IPS-18c (cell line): ENCODE data around the gene GFI1.
"Not testable (repeated sequence)": the region's sequence is repeated elsewhere in the genome, so short reads cannot be mapped to it uniquely, and the experiment has no call there.

ENCODE experiments used
- H3K4me3 ChIP-seq: 2 replicates; pipeline ENCODE4 v1.7.0; 2013; ENCODE audit warnings: low read depth, mild to moderate bottlenecking, low read length, moderate library complexity; ENCODE audit not compliant: insufficient read depth
- H3K9me3 ChIP-seq: one replicate; pipeline ENCODE4 v1.6.1; 2013; ENCODE audit warnings: mild to moderate bottlenecking, low read length, moderate library complexity; ENCODE audit not compliant: control insufficient read depth, insufficient read depth

The GFI1 gene

GRCh38 chr1:92445865-92446264, 40.9 kb downstream of the GFI1 start:
- H3K4me3 ChIP-seq, result no peak overlapping the region
- peaks cover 2% of the 10 kb centered on the region for H3K9me3 ChIP-seq

- Histone ChIP-seq H3K9me3 (peaks cover 2% of the 10 kb centered on the region), H3K4me3 (no peak overlapping the region)
These were observed 42.4 kb downstream of the GFI1 start for GRCh38 chr1:92444351-92444750.

- Histone ChIP-seq H3K4me3 (no peak overlapping the region), H3K9me3 (peaks cover 2% of the 10 kb centered on the region)
These were observed 42.8 kb downstream of the GFI1 start for GRCh38 chr1:92443893-92444292.

GRCh38 chr1:92442351-92442750, 44.4 kb downstream of the GFI1 start:
- Histone ChIP-seq H3K9me3 (peaks cover 2% of the 10 kb centered on the region), H3K4me3 (peak overlapping the region; percentile 36; the same call in 1 of the 2 replicates)

GRCh38 chr1:92441697-92442342, 44.9 kb downstream of the GFI1 start:
- Histone ChIP-seq H3K4me3 (peak overlapping the region; percentile 36; the same call in 1 of the 2 replicates), H3K9me3 (peaks cover 2% of the 10 kb centered on the region)

- H3K9me3 ChIP-seq, result peaks cover 6% of the 10 kb centered on the region
- H3K4me3 ChIP-seq, result peak overlapping the region; percentile 36; the same call in 1 of the 2 replicates
These were observed 45.4 kb downstream of the GFI1 start for GRCh38 chr1:92441316-92441696.

- H3K9me3 ChIP-seq, result peaks cover 6% of the 10 kb centered on the region
- H3K4me3 ChIP-seq, result no peak overlapping the region
These were observed 47.4 kb downstream of the GFI1 start for GRCh38 chr1:92439291-92439690.

- not testable (repeated sequence) for H3K9me3 ChIP-seq, H3K4me3 ChIP-seq
These were observed 52.2 kb downstream of the GFI1 start for GRCh38 chr1:92434572-92434971.

- Histone ChIP-seq H3K9me3 (peaks cover 2% of the 10 kb centered on the region), H3K4me3 (no peak overlapping the region)
These were observed 56.7 kb downstream of the GFI1 start for GRCh38 chr1:92430030-92430429.

GRCh38 chr1:92425617-92426016, 61.1 kb downstream of the GFI1 start:
- peaks cover 2% of the 10 kb centered on the region for H3K9me3 ChIP-seq
- H3K4me3 ChIP-seq, result no peak overlapping the region
